Hair follicular keratinocyte (primary cell): ENCODE measurements around the gene KRT16. TPM values are rescaled to one million over a fixed set of nuclear protein-coding genes. Genes with fewer than 3 reads are reported as not detected.

Experiments
- total RNA-seq: library from RNA; depleted of rRNA; stranded (reverse); fragments of >200 nt; gene quantifications from 2 replicates; pipeline ENCODE4 v1.2.3, GENCODE V29; 2015

Gene KRT16
- 260 and 387 TPM in 2 replicates for total RNA-seq

GRCh38 chr17:41612376-41613160, at the start of gene KRT16:
TSS of gene KRT16 (minus strand) at chr17:41612767. CDS start at chr17:41612688, 79 bp downstream.

GRCh38 chr17:41624208-41625101, 11.9 kb upstream of the KRT16 start, which contains the start of gene KRT17:
TSS of gene KRT17 (minus strand) at chr17:41624575. CDS start at chr17:41624509, 66 bp downstream.

DNA sequence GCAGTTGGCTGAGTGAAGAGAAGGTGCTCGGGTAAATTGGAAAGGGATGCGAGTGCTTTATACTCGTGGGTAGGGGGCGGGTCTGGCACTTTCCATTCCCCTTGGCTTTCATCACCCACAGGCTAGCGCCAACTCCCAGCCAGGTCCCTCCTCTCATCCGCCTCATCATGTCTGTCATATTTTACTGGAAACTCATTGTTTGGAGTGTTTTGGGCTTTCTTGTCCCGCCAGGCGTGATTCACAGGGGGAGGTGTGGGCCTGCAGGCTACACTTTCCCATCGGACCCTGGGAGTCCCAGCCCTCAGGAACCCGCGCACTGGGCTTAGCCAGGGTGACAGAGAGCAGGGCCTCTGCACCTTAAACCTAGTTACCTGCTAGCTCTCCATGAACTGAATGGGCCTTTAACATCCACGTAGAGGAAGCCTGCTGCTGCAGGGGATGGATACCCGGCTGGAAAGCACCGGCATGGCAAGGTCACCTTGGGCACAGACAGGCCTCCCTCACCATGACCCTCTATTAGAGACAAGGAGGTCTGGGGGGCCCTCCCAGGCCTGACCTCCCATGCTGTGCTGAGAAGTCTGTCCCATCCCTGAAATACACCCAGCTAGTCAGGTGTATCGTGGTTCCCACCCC, 25.6 kb downstream of the KRT16 start, which contains the start of gene KRT14:
TSS of gene KRT14 (minus strand) at position 33 of the 633 bp plus-strand sequence. CDS start 61 bp downstream, outside the sequence.

DNA sequence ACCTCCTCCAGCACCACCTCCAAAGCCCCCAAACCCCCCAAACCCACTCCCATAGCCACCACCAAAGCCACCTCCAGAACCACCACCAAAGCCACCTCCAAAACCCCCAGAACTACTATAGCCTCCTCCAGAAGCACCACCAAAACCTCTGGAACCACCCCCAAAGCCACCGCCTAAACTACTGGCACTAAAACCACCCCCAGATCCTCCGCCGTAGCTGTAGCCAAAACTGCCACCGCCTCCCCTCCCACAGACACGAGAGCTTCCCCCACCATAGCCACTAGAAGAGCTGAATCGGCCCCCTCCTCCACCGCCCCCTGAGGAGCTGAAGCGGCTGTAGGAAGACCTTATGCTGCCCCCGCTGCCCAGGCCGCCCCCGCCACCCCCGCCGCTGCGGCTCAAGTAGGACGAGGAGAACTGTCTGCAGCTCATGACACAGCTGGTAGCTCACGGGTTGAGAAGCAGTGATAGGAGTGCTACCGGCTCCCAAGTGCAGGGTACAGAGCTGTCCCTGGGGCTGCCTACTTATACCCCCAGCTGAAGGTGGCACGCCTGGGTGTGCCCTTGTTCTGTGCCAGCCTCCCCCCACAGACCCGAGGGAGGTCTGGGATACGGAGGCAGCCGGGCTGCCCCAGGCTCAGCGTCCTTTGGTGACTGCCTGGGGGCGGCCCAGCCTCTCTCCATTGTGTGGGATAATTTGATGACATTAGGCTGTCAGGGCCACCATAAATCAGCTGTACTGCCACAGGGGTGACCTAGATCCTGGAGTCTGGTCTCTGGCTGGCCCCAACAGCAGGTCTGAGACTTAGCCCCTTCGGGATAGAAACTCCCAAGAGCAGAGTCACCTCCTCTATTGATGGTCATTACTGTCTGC, 40.8 kb downstream of the KRT16 start, which contains the start of gene KRT9:
TSS of gene KRT9 (minus strand) at position 499 of the 874 bp plus-strand sequence. CDS start at position 432, 67 bp downstream.

Other genes starting within 250 kb of the KRT16 start
- 0.47 TPM in 1 of 2 replicates, not detected in the other for gene KRT33B, start 243.0 kb downstream of the KRT16 start, total RNA-seq
- gene KRT34, start 230.5 kb downstream of the KRT16 start, total RNA-seq = 3.3 and 6.6 TPM in 2 replicates
- 0.23 TPM in 1 of 2 replicates, not detected in the other for gene KRT31, start 215.2 kb downstream of the KRT16 start, total RNA-seq
- not detected in 2 replicates for gene KRT37, start 188.2 kb downstream of the KRT16 start, total RNA-seq
- not detected in 2 replicates for gene KRT38, start 171.8 kb downstream of the KRT16 start, total RNA-seq
- gene KRT32, start 145.4 kb downstream of the KRT16 start, total RNA-seq = 0.30 TPM in 1 of 2 replicates, not detected in the other
- not detected in 2 replicates for gene KRT35, start 131.6 kb downstream of the KRT16 start, total RNA-seq
- gene KRT36, start 122.9 kb downstream of the KRT16 start, total RNA-seq = not detected in 2 replicates
- not detected in 2 replicates for gene KRT13, start 107.2 kb downstream of the KRT16 start, total RNA-seq
- gene KRT15, start 93.9 kb downstream of the KRT16 start, total RNA-seq = 23.0 and 62.9 TPM in 2 replicates
- 9.8 and 30.4 TPM in 2 replicates for gene KRT19, start 84.5 kb downstream of the KRT16 start, total RNA-seq
- gene KRT9, start 40.7 kb downstream of the KRT16 start, total RNA-seq = 0.23 and 0.61 TPM in 2 replicates
- 10,563 and 10,587 TPM in 2 replicates for gene KRT14, start 25.9 kb downstream of the KRT16 start, total RNA-seq
- 10,873 and 11,761 TPM in 2 replicates for gene KRT17, start 11.8 kb upstream of the KRT16 start, total RNA-seq
- 117 and 140 TPM in 2 replicates for gene EIF1, start 76.1 kb upstream of the KRT16 start, total RNA-seq
- gene GAST, start 99.6 kb upstream of the KRT16 start, total RNA-seq = not detected in 2 replicates
- gene HAP1, start 121.9 kb upstream of the KRT16 start, total RNA-seq = 1.3 and 1.4 TPM in 2 replicates
- gene JUP, start 173.9 kb upstream of the KRT16 start, total RNA-seq = 457 and 666 TPM in 2 replicates
- gene P3H4, start 199.2 kb upstream of the KRT16 start, total RNA-seq = 13.5 and 14.7 TPM in 2 replicates
- gene FKBP10, start 200.2 kb upstream of the KRT16 start, total RNA-seq = 12.1 and 21.3 TPM in 2 replicates
- 35.8 and 49.7 TPM in 2 replicates for gene NT5C3B, start 223.5 kb upstream of the KRT16 start, total RNA-seq
- gene KLHL10, start 225.1 kb upstream of the KRT16 start, total RNA-seq = 1.0 TPM in 1 of 2 replicates, not detected in the other